HG03196 (cell line): Measurements from ENCODE around the gene RFX8.
"Not testable (repeated sequence)": the region's sequence is repeated elsewhere in the genome, so short reads cannot be mapped to it uniquely, and the experiment has no call there.

Experiments
- ATAC-seq: cut with Tn5 transposase; IDR thresholded peaks from one replicate; pipeline ENCODE4 v1.9.1; 2021; ENCODE audit not compliant: unreplicated experiment

The RFX8 gene

GRCh38 chr2:101442667-101443061 lies 32.2 kb downstream of the RFX8 start:
- ATAC-seq, result no peak

DNA sequence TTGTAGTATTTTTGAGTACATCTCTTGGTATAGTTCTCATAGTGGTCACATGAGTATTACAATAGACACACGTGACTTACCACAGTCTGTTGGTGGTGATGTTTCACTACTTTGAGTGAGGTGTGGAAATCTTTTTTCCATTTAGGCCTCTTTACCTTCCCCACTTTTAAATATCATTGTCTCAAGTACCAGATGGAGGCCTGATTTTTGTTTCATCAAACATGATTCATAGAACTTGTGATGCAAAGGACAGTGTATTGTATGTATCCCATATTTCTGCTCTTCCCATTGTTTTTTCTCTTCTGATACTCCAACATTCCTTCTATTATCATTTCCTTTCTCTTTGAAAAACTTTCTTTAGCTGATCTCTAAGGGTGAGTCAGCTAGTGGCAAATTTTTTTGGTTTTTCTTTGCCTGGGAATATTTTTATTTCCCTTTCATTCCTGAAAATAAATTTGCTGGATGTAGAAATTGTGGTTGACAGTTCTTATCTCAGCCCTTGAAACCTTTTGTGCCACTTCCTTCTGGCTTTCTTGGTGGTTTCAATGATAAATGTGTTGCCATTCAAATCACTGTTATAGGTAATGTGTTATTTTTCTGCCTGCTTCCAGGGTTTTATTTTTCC lies 32.8 kb downstream of the RFX8 start:
- no peak for ATAC-seq

GRCh38 chr2:101440127-101440738 lies 34.7 kb downstream of the RFX8 start:
- ATAC-seq, result no peak

DNA sequence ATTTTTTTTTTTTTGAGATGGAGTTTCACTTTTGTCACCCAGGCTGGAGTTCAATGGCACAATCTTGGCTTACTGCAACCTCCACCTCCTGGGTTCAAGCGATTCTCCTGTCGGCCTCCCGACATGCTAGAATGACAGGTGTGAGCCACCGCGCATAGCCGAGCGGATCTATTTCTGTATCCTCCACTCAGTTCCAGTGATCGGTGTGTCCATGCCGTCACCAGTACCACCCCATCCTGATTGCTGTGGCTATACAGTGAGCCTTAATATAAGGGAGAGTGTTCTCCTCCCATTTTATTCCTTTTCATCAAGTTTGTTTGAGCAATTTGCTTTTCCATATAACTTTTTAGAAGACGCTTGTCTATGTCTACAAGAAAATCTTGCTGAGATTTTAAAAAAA lies 35.2 kb downstream of the RFX8 start:
- ATAC-seq, result no peak

DNA sequence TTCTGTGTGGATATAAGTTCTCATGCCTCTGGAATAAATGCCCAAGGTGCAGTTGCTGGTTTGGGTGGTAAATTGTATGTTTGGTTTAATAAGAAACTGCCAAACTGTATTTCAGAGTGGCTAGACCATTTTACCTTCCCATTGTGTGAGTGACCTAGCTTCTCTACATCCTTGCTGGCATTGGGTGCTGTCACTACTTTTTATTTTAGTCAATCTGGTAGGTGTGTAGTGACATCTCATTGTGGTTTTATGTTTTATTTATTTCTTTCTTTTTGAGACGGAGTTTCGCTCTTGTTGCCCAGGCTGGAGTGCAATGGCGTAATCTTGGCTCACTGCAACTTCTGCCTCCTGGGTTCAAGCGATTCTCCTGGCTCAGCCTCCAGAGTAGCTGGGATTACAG lies 36.4 kb downstream of the RFX8 start:
- ATAC-seq, result not testable (repeated sequence)

DNA sequence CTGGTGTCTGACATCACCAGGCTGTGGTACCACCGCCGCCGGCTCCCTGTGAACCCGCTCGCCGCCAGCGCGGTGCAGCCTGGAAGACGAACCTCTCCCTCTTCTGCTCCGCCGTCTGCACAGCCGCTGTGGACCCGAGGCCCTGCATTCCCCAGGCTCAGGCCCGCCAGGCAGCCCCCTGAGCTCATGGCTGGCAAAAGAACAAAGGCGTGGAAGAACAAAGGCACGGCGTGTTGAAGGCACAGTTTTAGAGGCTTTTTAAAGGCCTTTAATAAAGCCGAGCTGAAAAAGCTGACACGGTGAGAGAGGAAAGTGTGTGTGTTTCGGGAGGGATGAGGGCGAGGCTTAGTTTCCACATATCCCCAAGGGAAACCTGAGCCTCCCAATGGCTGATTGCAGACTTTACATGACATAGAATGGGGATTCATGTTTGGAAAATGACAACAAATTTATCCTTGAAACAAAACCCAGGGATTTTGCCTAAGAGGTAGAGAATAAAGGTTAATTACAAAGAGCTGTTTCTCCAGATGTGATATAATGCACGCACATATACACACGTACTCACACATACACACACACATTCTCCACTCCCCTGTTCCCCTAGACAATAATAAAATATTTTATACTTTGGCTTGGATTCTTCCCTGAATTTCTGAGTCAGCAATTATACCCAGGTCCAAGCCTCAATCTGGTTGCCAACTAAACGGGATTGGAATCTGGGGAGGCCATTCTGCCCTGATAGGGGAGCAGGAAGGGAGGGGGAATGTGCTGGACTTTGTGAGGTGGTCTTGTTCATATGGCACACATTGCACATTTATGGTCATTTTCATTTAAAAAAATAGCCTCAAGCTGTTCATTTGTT lies 39.7 kb downstream of the RFX8 start:
- no peak for ATAC-seq

- no peak for ATAC-seq
Observed at GRCh38 chr2:101433465-101433864, 41.4 kb downstream of the RFX8 start.

GRCh38 chr2:101432411-101433181 lies 42.3 kb downstream of the RFX8 start:
- no peak for ATAC-seq

- no peak for ATAC-seq
Observed at GRCh38 chr2:101431486-101431885, 43.4 kb downstream of the RFX8 start.

GRCh38 chr2:101430156-101430555 lies 44.8 kb downstream of the RFX8 start:
- no peak for ATAC-seq

GRCh38 chr2:101429453-101429852 lies 45.5 kb downstream of the RFX8 start:
- ATAC-seq, result no peak

- no peak for ATAC-seq
Observed at GRCh38 chr2:101428422-101429176, 46.3 kb downstream of the RFX8 start.

DNA sequence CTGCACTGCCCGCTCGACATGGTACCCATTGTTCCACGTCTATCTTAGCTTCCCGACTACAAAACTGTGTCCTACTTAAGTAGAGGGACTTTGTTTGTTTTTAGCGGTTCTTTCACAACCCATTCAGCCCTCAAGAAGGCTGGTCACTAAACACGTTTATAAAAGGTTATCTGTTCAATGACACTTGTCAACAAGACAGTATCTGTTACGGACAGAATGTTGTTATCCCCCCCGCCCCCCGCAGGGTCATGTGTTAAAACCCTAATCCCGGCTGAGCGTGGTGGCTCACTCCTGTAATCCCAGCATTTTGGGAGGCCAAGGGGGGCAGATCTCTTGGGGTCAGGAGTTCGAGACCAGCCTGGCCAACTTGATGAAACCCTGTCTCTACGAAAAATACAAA lies 47.2 kb downstream of the RFX8 start:
- no peak for ATAC-seq

DNA sequence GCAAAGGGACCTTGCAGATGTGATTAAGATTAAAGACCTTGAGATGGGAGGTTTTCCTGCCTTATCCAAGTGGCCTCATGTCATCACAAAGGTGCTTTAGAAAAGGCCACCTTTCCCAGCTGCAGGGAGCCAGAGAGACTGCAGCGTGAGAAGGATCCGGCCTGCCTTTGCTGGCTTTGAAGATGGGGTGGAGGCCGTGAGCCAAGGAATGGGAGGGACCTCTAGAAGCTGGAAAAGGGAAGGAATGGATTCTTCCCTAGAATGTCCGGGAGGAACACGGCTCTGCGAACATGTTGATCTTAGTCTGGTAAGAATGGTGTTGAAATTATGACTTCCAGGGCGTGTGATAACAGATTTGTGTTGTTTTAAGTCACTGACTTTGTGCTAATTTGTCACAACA lies 47.7 kb downstream of the RFX8 start:
- ATAC-seq, result no peak

- ATAC-seq, result no peak
Observed at GRCh38 chr2:101426822-101427221, 48.1 kb downstream of the RFX8 start.

DNA sequence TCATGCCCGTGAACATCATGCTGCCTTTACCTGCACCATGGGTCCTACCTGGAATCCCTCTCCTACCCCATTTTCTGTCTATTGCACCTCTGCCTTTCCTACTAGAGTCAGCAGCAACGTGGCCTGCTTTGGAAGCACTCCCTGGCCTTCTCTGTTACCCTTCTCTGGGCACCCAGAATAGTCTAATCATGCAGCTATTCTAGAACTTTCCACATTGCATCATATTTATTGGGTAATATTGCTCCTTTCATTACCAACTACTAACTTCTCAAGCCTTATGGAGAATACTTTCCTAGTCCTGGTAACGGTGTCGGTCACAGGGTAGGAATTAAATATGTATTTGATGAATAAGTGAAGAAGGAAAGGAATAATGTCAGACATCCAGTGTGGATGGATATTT lies 54.3 kb downstream of the RFX8 start:
- ATAC-seq, result no peak

- ATAC-seq, result no peak
Observed at GRCh38 chr2:101419096-101419663, 55.7 kb downstream of the RFX8 start.

- ATAC-seq, result no peak
Observed at GRCh38 chr2:101418460-101419095, 56.3 kb downstream of the RFX8 start.

DNA sequence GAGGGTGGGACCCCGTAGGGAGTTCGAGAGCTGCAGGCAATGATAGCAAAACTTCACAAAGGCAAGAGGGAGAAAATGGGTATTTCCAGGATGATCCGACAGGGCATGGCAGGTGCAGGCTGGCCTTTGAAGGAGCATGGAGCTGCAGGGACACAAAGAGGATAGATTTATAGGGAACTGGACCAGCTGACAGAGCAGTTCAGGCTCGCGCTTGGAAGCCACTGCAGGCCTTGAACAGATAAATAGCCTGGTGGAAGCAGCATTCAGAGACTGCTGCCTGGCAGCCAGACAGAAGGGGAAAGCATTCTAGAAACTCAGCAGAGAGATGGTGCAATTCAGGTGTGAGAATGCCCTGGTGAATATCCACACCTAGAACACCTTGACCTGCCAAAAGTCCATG lies 58.3 kb downstream of the RFX8 start:
- ATAC-seq, result no peak

- no peak for ATAC-seq
Observed at GRCh38 chr2:101415884-101416283, 59.0 kb downstream of the RFX8 start.
